Bone marrow (tissue), 2 donors: ENCODE results near the gene TMEM60.
"Not testable (repeated sequence)": the region's sequence is repeated elsewhere in the genome, so short reads cannot be mapped to it uniquely, and the experiment has no call there.

ENCODE experiments used
- DNase-seq, 2 donors: peaks; one replicate each; lab custom pipeline; 2025; lab: John Stamatoyannopoulos, UW

Gene TMEM60

GRCh38 chr7:77798394-77799077 lies at the start of gene TMEM60, which contains the start of gene PHTF2:
TMEM60 (minus strand) TSS chr7:77798434; CDS start chr7:77794373, 4,061 bp downstream.
PHTF2 (plus strand) TSS chr7:77798773.
- DNase-seq, result peak; percentile 88 to 98

- no peak for DNase-seq
These were observed 48.3 kb upstream of the TMEM60 start for GRCh38 chr7:77846317-77847092.

- DNase-seq, result no peak
These were observed 45.0 kb upstream of the TMEM60 start for GRCh38 chr7:77843194-77843593.

- DNase-seq, result no peak
These were observed 41.7 kb upstream of the TMEM60 start for GRCh38 chr7:77839919-77840318.

- no peak for DNase-seq
These were observed 40.8 kb upstream of the TMEM60 start for GRCh38 chr7:77838929-77839491.

GRCh38 chr7:77837966-77838365 lies 39.7 kb upstream of the TMEM60 start:
- DNase-seq, result no peak

- DNase-seq, result no peak
These were observed 39.0 kb upstream of the TMEM60 start for GRCh38 chr7:77837275-77837674.

- not testable (repeated sequence) for DNase-seq
These were observed 38.2 kb upstream of the TMEM60 start for GRCh38 chr7:77836425-77836824.

- no peak for DNase-seq
These were observed 34.9 kb upstream of the TMEM60 start for GRCh38 chr7:77833136-77833535.

GRCh38 chr7:77831953-77832352 lies 33.7 kb upstream of the TMEM60 start:
- DNase-seq, result no peak

GRCh38 chr7:77831481-77831880 lies 33.2 kb upstream of the TMEM60 start:
- DNase-seq, result no peak

GRCh38 chr7:77830649-77831355 lies 32.6 kb upstream of the TMEM60 start:
- no peak for DNase-seq

GRCh38 chr7:77827999-77828398 lies 29.8 kb upstream of the TMEM60 start:
- no peak for DNase-seq

- DNase-seq, result no peak
These were observed 28.1 kb upstream of the TMEM60 start for GRCh38 chr7:77826300-77826699.

- DNase-seq, result no peak
These were observed 26.9 kb upstream of the TMEM60 start for GRCh38 chr7:77825131-77825530.

GRCh38 chr7:77824636-77825035 lies 26.4 kb upstream of the TMEM60 start:
- no peak for DNase-seq

GRCh38 chr7:77823787-77824186 lies 25.6 kb upstream of the TMEM60 start:
- no peak for DNase-seq

GRCh38 chr7:77822269-77822668 lies 24.0 kb upstream of the TMEM60 start:
- DNase-seq, result no peak

GRCh38 chr7:77820967-77821366 lies 22.7 kb upstream of the TMEM60 start:
- DNase-seq, result no peak

GRCh38 chr7:77819021-77819420 lies 20.8 kb upstream of the TMEM60 start:
- no peak for DNase-seq

GRCh38 chr7:77813180-77813579 lies 14.9 kb upstream of the TMEM60 start:
- no peak for DNase-seq

- DNase-seq, result no peak
These were observed 14.1 kb upstream of the TMEM60 start for GRCh38 chr7:77812290-77812685.
